IPS DF 4.7 (cell line): ENCODE data around the gene ZBTB7C.

Experiments used
- DNase-seq: peaks from one replicate; pipeline ENCODE4 v3.0.0-alpha.2; 2013; ENCODE audit warnings: low spot score; ENCODE audit errors: extremely low read depth

Gene ZBTB7C

GRCh38 chr18:48170651-48171050 is 238.5 kb downstream of the ZBTB7C start:
- DNase-seq = no peak

- no peak for DNase-seq
Measured at GRCh38 chr18:48168861-48169260, 240.3 kb downstream of the ZBTB7C start.

GRCh38 chr18:48167897-48168253 is 241.3 kb downstream of the ZBTB7C start:
- DNase-seq = no peak

- no peak for DNase-seq
Measured at GRCh38 chr18:48166336-48166875, 242.8 kb downstream of the ZBTB7C start.

GRCh38 chr18:48165111-48165866 is 243.9 kb downstream of the ZBTB7C start:
- no peak for DNase-seq

GRCh38 chr18:48164701-48165100 is 244.5 kb downstream of the ZBTB7C start:
- DNase-seq = no peak

GRCh38 chr18:48164116-48164515 is 245.1 kb downstream of the ZBTB7C start:
- DNase-seq = no peak

GRCh38 chr18:48163738-48164115 is 245.5 kb downstream of the ZBTB7C start:
- no peak for DNase-seq

- no peak for DNase-seq
Measured at GRCh38 chr18:48162956-48163737, 246.0 kb downstream of the ZBTB7C start.

- DNase-seq = no peak
Measured at GRCh38 chr18:48161911-48162698, 247.1 kb downstream of the ZBTB7C start.

GRCh38 chr18:48161191-48161910 is 247.8 kb downstream of the ZBTB7C start:
- no peak for DNase-seq

GRCh38 chr18:48160622-48161021 is 248.6 kb downstream of the ZBTB7C start:
- no peak for DNase-seq

- DNase-seq = no peak
Measured at GRCh38 chr18:48159816-48160215, 249.4 kb downstream of the ZBTB7C start.

GRCh38 chr18:48158721-48159120 is 250.5 kb downstream of the ZBTB7C start:
- no peak for DNase-seq

- no peak for DNase-seq
Measured at GRCh38 chr18:48157956-48158355, 251.2 kb downstream of the ZBTB7C start.

GRCh38 chr18:48155856-48156255 is 253.3 kb downstream of the ZBTB7C start:
- DNase-seq = no peak

- DNase-seq = no peak
Measured at GRCh38 chr18:48154828-48155227, 254.4 kb downstream of the ZBTB7C start.

- no peak for DNase-seq
Measured at GRCh38 chr18:48153613-48154481, 255.3 kb downstream of the ZBTB7C start.

GRCh38 chr18:48152549-48152948 is 256.6 kb downstream of the ZBTB7C start:
- no peak for DNase-seq

GRCh38 chr18:48151421-48152065 is 257.6 kb downstream of the ZBTB7C start:
- DNase-seq = no peak
